Activated CD8-positive, alpha-beta memory T cell treated with anti-CD3 and anti-CD28 coated beads for 36 hours (primary cell): Measurements from ENCODE around the gene TNFRSF25. TPM values are rescaled to one million over a fixed set of nuclear protein-coding genes. Genes with fewer than 3 reads are reported as not detected.
"Not testable (repeated sequence)": the region's sequence is repeated elsewhere in the genome, so short reads cannot be mapped to it uniquely, and the experiment has no call there.

Experiments used
- CTCF ChIA-PET: fragments of 350-600 bp; sonication (Branson Sonifier 250); formaldehyde crosslinking; loops from one replicate; lab custom pipeline; 2021; ENCODE audit warnings: antibody characterized with exemption; lab: Charles Lee
- POLR2A ChIA-PET: fragments of 350-600 bp; sonication (Branson Sonifier 250); formaldehyde crosslinking; loops from one replicate; lab custom pipeline; 2021; ENCODE audit warnings: antibody characterized with exemption; lab: Charles Lee
- total RNA-seq, 2 experiments: library from RNA; stranded (reverse); gene quantifications; one replicate each; pipeline ENCODE4 v1.2.3, GENCODE V29; 2021

TNFRSF25 gene
- total RNA-seq, 2 experiments from 2014 or later: 89.9 to 91.3 TPM

- POLR2A ChIA-PET: not testable (repeated sequence)
- CTCF ChIA-PET: interaction anchor here (0.6 to 1.8 kb wide), 5 partner anchors 9 to 486 kb away, joined by 3 to 6 read pairs (median 3); no protein-coding TSS in a partner anchor
Observed at GRCh38 chr1:6431645-6432579, 34.1 kb downstream of the TNFRSF25 start.

- POLR2A ChIA-PET: interaction anchor here (0.5 kb wide), 1 partner anchor 35 kb away, joined by 3 read pairs; no protein-coding TSS in a partner anchor
- CTCF ChIA-PET: interaction anchor here (0.6 to 1.2 kb wide), 3 partner anchors 183 to 367 kb away, joined by 3 read pairs; no protein-coding TSS in a partner anchor
Observed at GRCh38 chr1:6429660-6430411, 36.1 kb downstream of the TNFRSF25 start.

- CTCF ChIA-PET, POLR2A ChIA-PET: not testable (repeated sequence)
Observed at GRCh38 chr1:6428453-6428852, 37.5 kb downstream of the TNFRSF25 start.

- ChIA-PET POLR2A (no interaction called here), CTCF (interaction anchor here (0.7 to 0.9 kb wide), 2 partner anchors 10 to 13 kb away, joined by 3 to 4 read pairs; no protein-coding TSS in a partner anchor)
Observed at GRCh38 chr1:6427441-6428390, 38.3 kb downstream of the TNFRSF25 start.

- ChIA-PET POLR2A (no interaction called here), CTCF (interaction anchor here (0.7 kb wide), 1 partner anchor 12 kb away, joined by 3 read pairs; no protein-coding TSS in a partner anchor)
Observed at GRCh38 chr1:6426972-6427350, 39.0 kb downstream of the TNFRSF25 start.

GRCh38 chr1:6426277-6426971 is 39.5 kb downstream of the TNFRSF25 start:
- POLR2A ChIA-PET: no interaction called here
- CTCF ChIA-PET: interaction anchor here (0.6 to 0.9 kb wide), 4 partner anchors 12 to 220 kb away, joined by 3 to 6 read pairs (median 5); no protein-coding TSS in a partner anchor

- ChIA-PET CTCF (interaction anchor here (0.6 to 1.3 kb wide), 5 partner anchors 11 to 221 kb away, joined by 3 to 7 read pairs (median 5); no protein-coding TSS in a partner anchor), POLR2A (no interaction called here)
Observed at GRCh38 chr1:6425658-6426057, 40.3 kb downstream of the TNFRSF25 start.

- ChIA-PET POLR2A (no interaction called here), CTCF (interaction anchor here (0.6 to 1.3 kb wide), 2 partner anchors 13 to 25 kb away, joined by 3 to 7 read pairs; no protein-coding TSS in a partner anchor)
Observed at GRCh38 chr1:6424619-6425593, 41.1 kb downstream of the TNFRSF25 start, which contains the start of gene ESPN. TSS of gene ESPN (plus strand) at chr1:6424776. CDS start at chr1:6424956, 180 bp downstream.

- ChIA-PET POLR2A (no interaction called here), CTCF (interaction anchor here (0.9 to 5.2 kb wide), 21 partner anchors 9 to 194 kb away, joined by 3 to 59 read pairs (median 5); partner anchors contain the start of genes ICMT, NOL9, PLEKHG5 and TAS1R1)
Observed at GRCh38 chr1:6424000-6424565, 41.9 kb downstream of the TNFRSF25 start.

GRCh38 chr1:6423321-6423999 is 42.5 kb downstream of the TNFRSF25 start:
- ChIA-PET CTCF (interaction anchor here (0.8 to 5.2 kb wide), 27 partner anchors 9 to 193 kb away, joined by 3 to 59 read pairs (median 4); partner anchors contain the start of genes ICMT, NOL9, PLEKHG5 and TAS1R1), POLR2A (no interaction called here)

- ChIA-PET POLR2A (no interaction called here), CTCF (interaction anchor here (1.2 to 5.2 kb wide), 3 partner anchors 14 to 175 kb away, joined by 3 to 59 read pairs (median 7); no protein-coding TSS in a partner anchor)
Observed at GRCh38 chr1:6421266-6421665, 44.7 kb downstream of the TNFRSF25 start.

GRCh38 chr1:6420454-6421042 is 45.4 kb downstream of the TNFRSF25 start:
- POLR2A ChIA-PET: no interaction called here

GRCh38 chr1:6419804-6420453 is 46.0 kb downstream of the TNFRSF25 start, which contains the start of gene HES2:
TSS of gene HES2 (minus strand) at chr1:6419919. CDS start at chr1:6419820, 99 bp downstream.
- ChIA-PET CTCF (interaction anchor here (0.7 to 5.2 kb wide), 4 partner anchors 12 to 174 kb away, joined by 3 to 59 read pairs (median 5); no protein-coding TSS in a partner anchor), POLR2A (no interaction called here)

More at GRCh38 chr1:6420454-6421042, 45.4 kb downstream of the TNFRSF25 start:
- CTCF ChIA-PET: interaction anchor here (1.2 to 5.2 kb wide), 3 partner anchors 13 to 174 kb away, joined by 3 to 59 read pairs (median 7); no protein-coding TSS in a partner anchor

- ChIA-PET POLR2A (no interaction called here), CTCF (interaction anchor here (0.7 to 5.2 kb wide), 2 partner anchors 18 to 20 kb away, joined by 3 to 59 read pairs; no protein-coding TSS in a partner anchor)
Observed at GRCh38 chr1:6419397-6419803, 46.6 kb downstream of the TNFRSF25 start.
